HFFc6 (cell line): ENCODE measurements around the gene NWD2. TPM values are rescaled to one million over a fixed set of nuclear protein-coding genes. Genes with fewer than 3 reads are reported as not detected.

Experiments used
- DNase-seq: peaks from one replicate; pipeline ENCODE4 v3.0.0-alpha.2; 2018
- H3K27ac Mint-ChIP-seq: 2 replicates; pipeline ENCODE4 v1.8.0; 2020; ENCODE audit warnings: mild to moderate bottlenecking, mixed read lengths
- H3K27me3 Mint-ChIP-seq: 2 replicates; pipeline ENCODE4 v1.8.0; 2021; ENCODE audit warnings: mild to moderate bottlenecking, moderate library complexity, mixed read lengths; ENCODE audit not compliant: insufficient read depth
- H3K36me3 Mint-ChIP-seq: 2 replicates; pipeline ENCODE4 v1.8.0; 2021; ENCODE audit warnings: low read depth, mixed read lengths
- H3K4me1 Mint-ChIP-seq: 2 replicates; pipeline ENCODE4 v1.8.0; 2020; ENCODE audit warnings: low read depth, mixed read lengths
- H3K4me3 Mint-ChIP-seq: 2 replicates; pipeline ENCODE4 v1.8.0; 2020; ENCODE audit warnings: mild to moderate bottlenecking, moderate library complexity, mixed read lengths
- H3K9me3 Mint-ChIP-seq: 2 replicates; pipeline ENCODE4 v1.8.0; 2020; ENCODE audit warnings: mild to moderate bottlenecking, mixed read lengths
- total RNA-seq, 6 experiments: library from RNA; stranded (reverse); fragmentation: NEBNext Ultra II Directional; extraction: Animal tissue kit (Norgen Biotek cat#: 25700); gene quantifications; 2 replicates in 1 of 6; 3 replicates in 5 of 6; pipeline ENCODE4 v1.2.3, GENCODE V29; 2021
- TF ChIP-seq, protein P1 (sequence below): fragments of 200-600 bp; sonication (generic); IDR thresholded peaks from 2 replicates; pipeline ENCODE4 v1.5.0; 2021; ENCODE audit warnings: antibody characterized with exemption, mild to moderate bottlenecking

Gene NWD2
- total RNA-seq, 6 experiments from 2014 or later: not detected

DNA sequence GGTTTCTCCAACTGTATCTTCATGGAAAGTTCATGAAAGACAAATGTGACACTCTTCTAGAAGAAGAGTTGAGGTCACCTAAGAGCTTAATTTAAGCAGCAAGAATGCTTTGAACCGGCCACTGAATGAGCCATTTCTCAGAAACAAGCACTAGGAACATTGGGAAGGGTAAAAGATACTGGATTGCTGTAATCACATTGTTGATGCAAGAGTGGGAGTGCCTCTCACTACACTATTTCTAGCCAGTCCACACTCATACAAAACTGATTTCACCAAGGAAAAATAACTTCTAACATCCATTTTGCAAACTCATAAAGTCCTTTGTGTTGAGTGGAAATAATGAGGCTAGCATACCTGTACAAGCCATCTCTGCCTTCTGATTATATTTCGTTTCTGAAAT lies 221.3 kb downstream of the NWD2 start:
- H3K4me1 Mint-ChIP-seq: no peaks in the 10 kb centered on the region
- H3K36me3 Mint-ChIP-seq: no peaks in the 10 kb centered on the region
- no peak for DNase-seq
- H3K27me3 Mint-ChIP-seq: peaks cover 7% of the 10 kb centered on the region
- TF ChIP-seq, protein P1, sequence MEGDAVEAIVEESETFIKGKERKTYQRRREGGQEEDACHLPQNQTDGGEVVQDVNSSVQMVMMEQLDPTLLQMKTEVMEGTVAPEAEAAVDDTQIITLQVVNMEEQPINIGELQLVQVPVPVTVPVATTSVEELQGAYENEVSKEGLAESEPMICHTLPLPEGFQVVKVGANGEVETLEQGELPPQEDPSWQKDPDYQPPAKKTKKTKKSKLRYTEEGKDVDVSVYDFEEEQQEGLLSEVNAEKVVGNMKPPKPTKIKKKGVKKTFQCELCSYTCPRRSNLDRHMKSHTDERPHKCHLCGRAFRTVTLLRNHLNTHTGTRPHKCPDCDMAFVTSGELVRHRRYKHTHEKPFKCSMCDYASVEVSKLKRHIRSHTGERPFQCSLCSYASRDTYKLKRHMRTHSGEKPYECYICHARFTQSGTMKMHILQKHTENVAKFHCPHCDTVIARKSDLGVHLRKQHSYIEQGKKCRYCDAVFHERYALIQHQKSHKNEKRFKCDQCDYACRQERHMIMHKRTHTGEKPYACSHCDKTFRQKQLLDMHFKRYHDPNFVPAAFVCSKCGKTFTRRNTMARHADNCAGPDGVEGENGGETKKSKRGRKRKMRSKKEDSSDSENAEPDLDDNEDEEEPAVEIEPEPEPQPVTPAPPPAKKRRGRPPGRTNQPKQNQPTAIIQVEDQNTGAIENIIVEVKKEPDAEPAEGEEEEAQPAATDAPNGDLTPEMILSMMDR: no peak
- H3K4me3 Mint-ChIP-seq: no peak overlapping the region
- H3K9me3 Mint-ChIP-seq: no peaks in the 10 kb centered on the region
- no peak overlapping the region for H3K27ac Mint-ChIP-seq

DNA sequence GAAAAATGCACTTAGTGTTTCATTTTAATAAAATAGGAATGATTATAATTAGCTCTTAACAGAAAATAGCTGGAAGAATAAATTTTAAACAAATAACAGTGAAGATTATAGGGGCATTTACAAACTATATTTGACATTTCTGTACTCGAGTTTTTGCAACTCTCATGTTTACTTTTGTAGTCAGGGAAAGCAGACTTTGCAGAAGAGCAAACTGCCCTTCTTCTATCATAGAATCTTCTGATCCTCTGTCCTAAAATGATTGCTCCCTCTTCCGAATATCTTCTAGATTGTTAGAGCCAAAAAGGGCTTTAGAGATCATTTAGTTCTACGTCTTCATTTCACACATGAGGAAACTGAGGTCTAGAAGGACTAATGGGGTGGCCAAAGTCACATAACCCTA lies 222.7 kb downstream of the NWD2 start:
- H3K9me3 Mint-ChIP-seq: no peaks in the 10 kb centered on the region
- no peaks in the 10 kb centered on the region for H3K36me3 Mint-ChIP-seq
- peaks cover 5% of the 10 kb centered on the region for H3K27me3 Mint-ChIP-seq
- H3K4me1 Mint-ChIP-seq: no peaks in the 10 kb centered on the region
- no peak for DNase-seq
- no peak overlapping the region for H3K27ac Mint-ChIP-seq
- TF ChIP-seq, protein P1: no peak
- no peak overlapping the region for H3K4me3 Mint-ChIP-seq

DNA sequence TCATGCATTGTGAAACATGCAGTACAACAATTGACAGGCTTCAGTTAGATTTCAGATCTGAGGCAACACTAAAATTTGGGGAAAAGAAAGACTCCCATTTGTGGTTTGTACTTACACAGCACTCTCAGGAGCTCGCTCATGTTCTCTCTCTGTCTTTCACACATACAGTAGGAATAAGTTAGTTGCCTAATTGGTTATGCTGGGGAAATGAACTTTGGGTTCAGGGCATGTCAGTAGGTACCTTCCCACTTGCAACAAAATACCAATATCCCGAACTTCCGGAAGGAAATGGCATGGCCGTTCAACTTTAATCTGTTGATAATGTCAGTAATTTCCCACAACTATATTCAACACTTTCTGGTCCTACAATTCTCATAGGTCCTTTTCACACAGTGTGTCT lies 223.3 kb downstream of the NWD2 start:
- Mint-ChIP-seq H3K4me1 (no peaks in the 10 kb centered on the region), H3K27ac (no peak overlapping the region), H3K4me3 (no peak overlapping the region), H3K36me3 (no peaks in the 10 kb centered on the region), H3K27me3 (peaks cover 5% of the 10 kb centered on the region), H3K9me3 (no peaks in the 10 kb centered on the region)
- TF ChIP-seq, protein P1: no peak
- no peak for DNase-seq

DNA sequence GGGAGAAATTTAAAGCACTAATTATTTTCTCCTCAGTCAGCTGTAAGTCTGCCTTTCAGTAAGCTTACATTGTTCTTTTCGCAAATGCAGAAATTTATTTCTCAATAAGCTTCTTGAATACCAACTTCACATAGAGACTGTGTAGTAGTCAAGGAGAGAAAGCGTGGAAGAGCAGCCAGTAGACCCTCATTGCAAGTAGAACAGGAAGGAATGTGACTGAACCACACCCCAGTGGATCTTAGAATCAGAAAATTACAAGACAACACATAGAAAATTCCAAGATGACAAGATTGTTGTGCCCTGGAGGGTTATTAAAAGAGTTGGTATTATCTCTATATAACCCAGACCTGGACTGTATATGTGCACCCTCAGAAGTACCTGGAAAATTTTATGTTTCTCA lies 224.7 kb downstream of the NWD2 start:
- DNase-seq: no peak
- Mint-ChIP-seq H3K27me3 (peaks cover 5% of the 10 kb centered on the region), H3K36me3 (no peaks in the 10 kb centered on the region), H3K27ac (no peak overlapping the region), H3K4me1 (no peaks in the 10 kb centered on the region), H3K9me3 (no peaks in the 10 kb centered on the region), H3K4me3 (no peak overlapping the region)
- TF ChIP-seq, protein P1: no peak

DNA sequence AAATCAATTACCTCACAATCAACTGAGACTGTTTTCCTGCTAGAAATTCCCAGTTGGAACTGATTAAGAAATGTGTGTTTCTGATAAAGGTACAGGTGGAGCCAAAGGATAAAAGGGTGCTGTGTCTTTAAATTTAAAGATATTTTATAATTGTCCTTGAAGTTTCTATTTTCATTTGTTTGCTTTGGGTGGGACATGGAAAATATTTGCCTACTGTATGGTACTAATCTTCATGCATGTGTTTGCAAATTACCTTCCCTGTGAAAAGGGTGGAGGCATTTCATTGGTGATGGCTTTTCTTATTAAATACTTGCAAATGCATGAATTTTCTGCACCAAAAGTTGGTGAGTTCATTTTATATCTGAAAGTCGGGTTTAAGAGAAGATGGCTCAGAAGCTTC lies 225.7 kb downstream of the NWD2 start:
- Mint-ChIP-seq H3K27me3 (peaks cover 5% of the 10 kb centered on the region), H3K4me3 (no peak overlapping the region), H3K9me3 (no peaks in the 10 kb centered on the region)

More for the DNA sequence above, 225.7 kb downstream of the NWD2 start:
- no peak for DNase-seq
- Mint-ChIP-seq H3K4me1 (no peaks in the 10 kb centered on the region), H3K36me3 (no peaks in the 10 kb centered on the region), H3K27ac (no peak overlapping the region)
- TF ChIP-seq, protein P1: no peak
